RWPE1 (cell line): ENCODE data around the gene ARRDC2.

Experiments
- CTCF ChIA-PET: fragments of 350-600 bp; sonication (Branson Sonifier 250); formaldehyde crosslinking; extraction: SDS; loops from one replicate; lab custom pipeline; 2021; lab: Yijun Ruan, JAX
- POLR2A ChIA-PET: fragments of 400-600 bp; formaldehyde crosslinking; extraction: SDS; loops from one replicate; lab custom pipeline; 2020; ENCODE audit warnings: antibody characterized with exemption; ENCODE audit not compliant: low non-redundant PET; lab: Yijun Ruan, JAX
- DNase-seq: peaks from one replicate; pipeline ENCODE4 v3.0.0; 2012; ENCODE audit warnings: low spot score
- H3K27ac ChIP-seq: fragments of 450-650 bp; 2 replicates; pipeline ENCODE4 v1.5.1; 2017
- CTCF ChIP-seq: fragments of 450-650 bp; conservative IDR thresholded peaks from 2 replicates; pipeline ENCODE4 v1.5.1; 2017; ENCODE audit warnings: low read depth, mild to moderate bottlenecking

The ARRDC2 gene

GRCh38 chr19:18007917-18008673 lies at the start of gene ARRDC2:
ARRDC2 (plus strand) TSS chr19:18008170; CDS start chr19:18008311, 141 bp downstream.
- no peak for TF ChIP-seq CTCF
- POLR2A ChIA-PET, result interaction anchor here (1.0 kb wide), 1 partner anchor 45 kb away, joined by 3 read pairs; no protein-coding TSS in a partner anchor
- CTCF ChIA-PET, result interaction anchor here (0.6 to 1.6 kb wide), 7 partner anchors 13 to 146 kb away, joined by 3 to 13 read pairs (median 4); no protein-coding TSS in a partner anchor
- H3K27ac ChIP-seq, result peak within 1 kb of the TSS; percentile 78
- DNase-seq, result peak; percentile 98

GRCh38 chr19:17963936-17964691 lies 43.9 kb upstream of the ARRDC2 start:
- no peak overlapping the region for H3K27ac ChIP-seq
- TF ChIP-seq CTCF, result no peak
- ChIA-PET CTCF (interaction anchor here (1.1 kb wide), 1 partner anchor 32 kb away, joined by 3 read pairs; no protein-coding TSS in a partner anchor), POLR2A (interaction anchor here (0.7 kb wide), 1 partner anchor 17 kb away, joined by 5 read pairs; no protein-coding TSS in a partner anchor)
- DNase-seq, result no peak

GRCh38 chr19:17965370-17966128 lies 42.4 kb upstream of the ARRDC2 start:
- ChIA-PET CTCF (no interaction called here), POLR2A (no interaction called here)
- H3K27ac ChIP-seq, result no peak overlapping the region
- no peak for TF ChIP-seq CTCF
- DNase-seq, result no peak

GRCh38 chr19:17966129-17966483 lies 41.9 kb upstream of the ARRDC2 start:
- ChIA-PET CTCF (no interaction called here), POLR2A (no interaction called here)
- TF ChIP-seq CTCF, result no peak
- no peak overlapping the region for H3K27ac ChIP-seq
- no peak for DNase-seq

GRCh38 chr19:17966550-17967256 lies 41.3 kb upstream of the ARRDC2 start, which contains the start of gene KCNN1:
KCNN1 (plus strand) TSS chr19:17967107; CDS start chr19:17973889, 6,782 bp downstream.
- H3K27ac ChIP-seq, result no peak within 1 kb of the TSS
- ChIA-PET CTCF (interaction anchor here (0.6 to 0.7 kb wide), 2 partner anchors 9 to 19 kb away, joined by 4 read pairs; no protein-coding TSS in a partner anchor), POLR2A (no interaction called here)
- no peak for TF ChIP-seq CTCF
- DNase-seq, result peak; percentile 47
